GM18909 (cell line): ENCODE measurements around the gene LILRB3.
"Not testable (repeated sequence)": the region's sequence is repeated elsewhere in the genome, so short reads cannot be mapped to it uniquely, and the experiment has no call there.

Experiments
- ATAC-seq: cut with Tn5 transposase; IDR thresholded peaks from one replicate; pipeline ENCODE4 v1.9.1; 2021; ENCODE audit warnings: mild to moderate bottlenecking; ENCODE audit not compliant: unreplicated experiment, poor library complexity

Gene LILRB3

GRCh38 chr19:54171736-54172431 is 50.9 kb downstream of the LILRB3 start:
- not testable (repeated sequence) for ATAC-seq

GRCh38 chr19:54169149-54169740 is 53.6 kb downstream of the LILRB3 start:
- no peak for ATAC-seq

GRCh38 chr19:54168174-54168917 is 54.5 kb downstream of the LILRB3 start:
- ATAC-seq = no peak
